NCI-H82 treated with DMSO at 0.1 percent for 48 hours (cell line): ENCODE results near the gene UNKL.
"Not testable (repeated sequence)": the region's sequence is repeated elsewhere in the genome, so short reads cannot be mapped to it uniquely, and the experiment has no call there.

Source experiments
- DNase-seq: peaks from one replicate; lab custom pipeline; 2025; ENCODE audit not compliant: unreplicated experiment; lab: John Stamatoyannopoulos, UW

The UNKL gene

DNA sequence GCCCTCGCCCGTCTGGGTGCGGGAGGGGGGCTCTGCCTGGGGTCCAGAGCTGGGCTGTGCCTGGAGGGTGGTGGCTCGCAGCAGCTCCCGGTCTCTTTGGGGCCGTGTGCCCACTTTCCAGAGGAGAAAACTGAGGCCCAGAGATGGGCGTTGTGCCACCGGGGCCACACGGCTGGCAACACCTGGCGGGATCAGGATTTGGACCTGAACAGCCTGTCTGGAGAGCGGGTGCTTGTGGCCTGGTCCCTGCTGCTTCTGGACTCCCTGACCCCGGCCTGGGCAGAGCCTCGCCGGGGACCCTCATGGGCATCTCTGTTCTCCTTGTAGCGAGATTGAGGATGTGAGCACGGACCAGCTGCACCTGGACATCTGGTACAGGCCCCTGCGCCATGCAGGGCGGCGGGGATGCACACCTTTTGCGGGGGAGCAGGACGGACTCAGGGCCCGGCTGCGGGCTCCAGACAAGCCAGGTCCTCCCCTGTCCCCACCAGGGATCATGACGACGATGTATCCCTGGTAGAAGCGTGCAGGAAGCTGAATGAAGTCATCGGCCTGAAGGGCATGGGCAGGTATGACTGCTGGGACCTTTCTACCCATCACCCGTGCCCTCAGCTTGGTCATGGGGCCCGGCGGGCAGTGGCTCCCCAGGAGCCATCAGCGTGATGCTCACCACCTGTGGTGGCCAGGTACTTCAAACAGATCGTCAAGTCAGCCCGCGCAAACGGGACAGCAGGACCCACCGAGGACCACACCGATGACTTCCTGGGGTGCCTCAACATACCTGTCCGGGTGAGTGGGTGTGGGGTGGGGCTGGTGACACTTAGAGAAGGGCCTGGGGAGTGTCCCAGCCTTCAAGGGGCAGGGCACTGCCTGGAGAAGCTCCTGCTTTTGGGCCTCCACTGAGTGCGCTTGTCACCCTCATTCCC lies 72.7 kb downstream of the UNKL start:
- DNase-seq = no peak

DNA sequence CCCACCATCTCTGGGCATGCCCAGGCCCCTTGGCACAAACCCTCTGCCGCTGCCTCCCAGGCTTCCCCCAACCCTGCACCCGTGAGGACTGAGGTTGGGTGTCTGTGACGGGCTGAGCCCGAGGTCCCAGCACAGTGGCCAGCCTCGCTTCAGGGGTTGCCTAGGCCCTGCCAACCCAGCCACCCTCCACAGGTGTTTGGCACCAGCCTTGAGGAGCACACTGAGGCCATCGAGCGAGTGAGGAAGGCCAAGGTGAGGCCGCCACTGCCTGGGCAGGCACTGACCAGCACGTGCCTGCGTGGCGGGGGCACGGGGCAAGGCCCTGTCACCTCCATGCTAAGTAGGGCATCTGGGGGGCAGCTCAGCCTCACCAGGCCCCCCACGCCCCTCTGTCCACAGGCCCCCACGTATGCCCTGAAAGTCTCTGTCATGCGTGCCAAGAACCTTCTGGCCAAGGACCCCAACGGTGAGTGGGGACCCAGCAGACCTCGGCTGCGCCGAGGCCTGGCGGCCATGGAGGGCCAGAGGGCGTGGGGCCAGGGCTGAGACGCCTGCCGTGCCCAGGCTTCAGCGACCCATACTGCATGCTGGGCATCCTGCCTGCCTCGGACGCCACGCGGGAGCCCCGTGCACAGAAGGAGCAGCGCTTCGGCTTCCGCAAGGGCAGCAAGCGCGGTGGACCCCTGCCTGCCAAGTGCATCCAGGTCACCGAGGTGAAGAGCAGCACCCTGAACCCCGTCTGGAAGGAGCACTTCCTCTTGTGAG lies 73.6 kb downstream of the UNKL start:
- DNase-seq = no peak

GRCh38 chr16:1338855-1339675 lies 75.4 kb downstream of the UNKL start:
- no peak for DNase-seq

DNA sequence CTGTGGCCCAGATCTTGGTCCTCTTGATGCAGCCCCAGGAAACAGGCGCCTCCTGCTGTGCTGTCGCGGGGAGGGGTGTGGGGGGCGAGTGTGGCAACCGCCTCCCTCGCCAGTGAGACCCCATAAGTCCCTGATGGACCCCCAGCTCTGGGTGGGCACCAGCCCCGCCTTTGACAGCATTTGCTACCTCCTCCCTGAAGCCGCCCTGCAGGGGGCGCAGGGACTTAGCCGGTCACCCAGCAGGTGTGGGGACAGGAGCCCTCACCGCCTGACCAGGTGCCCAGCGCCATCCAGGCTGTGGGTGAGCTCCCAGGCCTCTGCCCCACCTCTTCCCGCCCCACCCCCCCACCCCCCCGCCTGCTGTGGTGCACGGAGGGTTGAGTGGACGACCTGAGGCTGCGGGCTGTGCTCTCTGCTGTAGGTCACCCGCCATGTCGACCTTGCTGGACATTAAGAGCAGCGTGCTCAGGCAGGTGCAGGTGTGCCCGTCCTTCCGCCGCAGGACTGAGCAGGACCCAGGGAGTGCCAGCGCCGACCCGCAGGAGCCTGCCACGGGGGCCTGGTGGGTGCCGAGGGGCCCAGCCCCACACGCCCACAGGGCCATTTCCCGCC lies 76.3 kb downstream of the UNKL start:
- no peak for DNase-seq

DNA sequence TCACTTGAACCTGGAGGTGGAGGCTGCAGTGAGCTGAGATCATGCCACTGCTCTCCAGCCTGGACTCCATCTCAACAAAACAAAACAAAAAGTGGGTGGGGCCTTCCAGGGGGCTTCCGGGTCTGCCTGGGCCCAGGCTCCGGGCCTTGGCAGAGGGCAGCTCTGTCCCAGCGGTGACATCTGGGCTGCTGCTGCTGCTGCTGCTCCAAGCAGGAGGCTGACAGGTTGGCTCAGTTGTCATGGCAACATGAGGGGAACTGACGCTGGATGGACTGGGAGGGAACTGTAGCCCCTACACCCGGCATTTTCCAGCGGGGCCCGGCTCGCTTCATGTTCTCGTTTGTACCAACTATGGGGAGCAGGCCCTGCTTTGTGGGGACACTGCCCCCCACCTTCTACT lies 77.0 kb downstream of the UNKL start:
- DNase-seq = no peak

DNA sequence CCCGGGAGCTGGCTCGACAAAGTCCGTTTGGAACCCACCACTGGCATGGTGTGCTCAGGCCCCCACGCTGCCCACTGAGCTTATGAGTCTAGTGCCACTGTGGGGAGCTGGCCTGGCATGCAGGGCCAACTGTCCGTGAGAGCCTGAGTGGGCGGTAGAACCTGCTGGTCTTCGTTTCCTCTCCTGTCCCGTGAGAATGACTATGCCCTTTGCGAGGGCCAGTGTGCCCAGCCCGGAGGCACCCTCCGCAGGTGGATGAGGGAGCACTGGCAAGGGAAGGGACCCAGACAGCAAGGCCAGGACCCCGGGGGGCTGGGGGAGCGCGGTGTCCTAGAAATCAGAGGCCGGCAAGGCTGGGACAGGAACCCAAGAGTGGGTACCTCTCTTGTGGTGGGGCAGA lies 77.9 kb downstream of the UNKL start:
- no peak for DNase-seq

DNA sequence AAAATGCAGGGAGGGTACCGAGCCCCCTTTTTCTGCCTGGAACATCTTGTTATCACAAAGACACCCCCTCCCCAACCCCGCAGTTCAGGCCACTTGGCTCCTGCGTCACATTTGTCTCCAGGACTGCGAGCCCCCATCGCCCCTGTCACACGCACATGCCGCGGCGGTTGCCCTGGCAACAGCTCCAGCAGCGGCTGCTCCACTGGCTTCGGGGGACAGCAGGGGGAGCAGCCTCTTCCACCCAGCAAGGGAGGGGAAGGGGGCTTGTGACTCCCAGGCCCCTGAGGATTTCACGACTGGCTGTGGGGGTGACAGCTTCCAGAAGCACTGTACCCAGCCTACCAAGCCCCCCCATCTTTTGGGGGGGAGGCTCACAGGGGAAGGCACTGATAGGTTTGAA lies 78.5 kb downstream of the UNKL start:
- no peak for DNase-seq

DNA sequence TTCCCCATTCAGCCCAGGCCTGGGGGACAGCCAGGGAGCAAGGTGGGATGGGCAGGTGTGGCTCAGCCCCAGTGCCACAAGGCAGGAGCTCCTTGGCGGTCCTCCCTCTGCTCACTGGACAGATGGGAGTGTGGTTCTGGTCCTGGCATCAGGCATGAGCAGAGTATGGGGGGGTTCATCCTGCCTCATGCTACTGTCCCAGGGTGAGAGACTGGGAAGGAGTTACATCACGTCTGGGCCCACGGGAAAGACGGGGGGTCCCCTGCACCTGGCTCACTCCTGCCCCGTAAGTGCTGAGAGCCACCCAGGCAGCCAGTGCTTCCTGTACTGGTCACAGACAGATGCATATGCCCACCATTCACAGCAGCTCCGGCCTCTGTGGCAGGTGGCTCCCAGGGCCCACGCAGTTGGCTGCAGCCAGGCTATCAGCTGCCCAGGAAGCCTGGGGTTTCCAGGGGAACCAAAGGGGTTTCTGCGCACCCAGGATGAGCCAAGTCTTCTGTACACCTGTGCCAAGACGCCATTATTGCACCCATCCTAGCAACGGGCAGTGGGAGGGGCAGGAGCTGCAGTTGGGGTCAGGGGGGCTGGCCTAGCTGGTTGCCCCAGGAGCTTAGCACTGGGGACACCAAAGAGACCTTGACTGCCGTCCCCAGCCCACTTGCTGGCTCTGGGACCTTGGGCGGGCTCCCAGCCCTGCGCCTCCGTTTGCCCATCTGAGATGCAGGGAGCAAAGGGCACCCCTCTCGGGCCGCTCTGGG lies 79.1 kb downstream of the UNKL start:
- no peak for DNase-seq

DNA sequence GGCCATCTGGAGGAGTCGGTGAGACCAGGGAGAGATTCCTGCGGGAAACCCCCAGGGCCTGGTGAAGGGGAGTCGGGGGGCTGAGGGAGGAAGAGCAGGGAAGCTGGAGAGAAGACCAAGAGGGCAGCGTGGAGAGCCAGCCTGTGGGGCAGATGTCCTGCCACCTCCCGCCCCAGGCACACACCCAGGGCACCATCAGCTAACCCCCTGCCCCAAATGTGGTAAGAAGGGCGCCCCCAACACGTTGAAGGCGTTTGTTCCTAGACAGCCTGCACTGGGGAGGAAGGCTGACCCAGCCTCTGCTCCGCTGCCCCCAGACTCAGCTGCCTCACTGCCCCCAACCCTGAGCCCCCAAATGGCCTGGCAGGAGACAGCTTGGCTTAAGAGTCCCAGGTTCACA lies 79.8 kb downstream of the UNKL start:
- no peak for DNase-seq

DNA sequence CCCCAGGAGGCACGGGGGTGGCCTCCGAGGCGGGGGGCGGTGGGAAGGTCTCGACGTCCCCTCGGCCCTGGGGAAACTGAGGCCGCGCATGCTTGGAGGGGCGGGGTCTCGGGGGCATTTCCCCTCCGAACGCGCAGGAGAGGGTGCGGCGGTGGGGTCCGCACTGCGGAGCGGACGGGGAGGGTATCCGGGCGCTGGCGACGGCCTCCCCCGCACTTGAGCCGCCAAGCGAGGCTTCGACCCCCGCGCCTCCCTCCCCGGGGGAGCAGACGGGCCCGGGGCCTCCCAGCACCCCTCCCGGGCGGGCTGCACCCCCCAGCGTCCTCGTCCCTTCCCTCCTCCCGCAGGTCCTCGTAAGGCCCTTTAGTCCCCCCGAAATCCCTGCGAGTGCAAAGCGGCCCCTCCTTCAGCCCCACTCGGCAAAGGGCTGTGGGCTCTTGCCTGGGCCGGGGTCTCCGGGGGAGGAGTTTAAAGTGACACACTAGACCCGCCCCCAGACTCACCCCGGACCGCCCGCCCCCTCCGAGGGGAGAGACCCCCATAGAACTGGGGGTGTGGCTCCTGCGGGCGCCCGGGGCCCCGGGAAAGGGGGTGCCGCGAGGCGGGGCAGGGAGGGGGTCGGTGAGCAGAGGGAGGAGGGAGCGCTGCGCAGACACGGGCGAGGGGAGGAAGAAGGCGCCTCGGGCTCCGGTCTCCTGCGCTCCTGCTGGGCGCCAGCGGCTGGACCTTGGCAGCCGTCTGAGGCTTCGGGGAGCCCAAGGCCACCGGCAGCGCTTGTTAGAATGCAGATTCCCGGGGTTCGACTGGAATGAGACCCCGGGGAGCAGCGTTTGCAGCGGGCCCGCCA lies 80.4 kb downstream of the UNKL start:
- DNase-seq = no peak

GRCh38 chr16:1333149-1333812 lies 81.2 kb downstream of the UNKL start, which contains the start of gene BAIAP3:
TSS of gene BAIAP3 (plus strand) at chr16:1333645. CDS start at chr16:1338550, 4,905 bp downstream.
- DNase-seq = no peak

GRCh38 chr16:1332618-1333148 lies 81.8 kb downstream of the UNKL start:
- no peak for DNase-seq

DNA sequence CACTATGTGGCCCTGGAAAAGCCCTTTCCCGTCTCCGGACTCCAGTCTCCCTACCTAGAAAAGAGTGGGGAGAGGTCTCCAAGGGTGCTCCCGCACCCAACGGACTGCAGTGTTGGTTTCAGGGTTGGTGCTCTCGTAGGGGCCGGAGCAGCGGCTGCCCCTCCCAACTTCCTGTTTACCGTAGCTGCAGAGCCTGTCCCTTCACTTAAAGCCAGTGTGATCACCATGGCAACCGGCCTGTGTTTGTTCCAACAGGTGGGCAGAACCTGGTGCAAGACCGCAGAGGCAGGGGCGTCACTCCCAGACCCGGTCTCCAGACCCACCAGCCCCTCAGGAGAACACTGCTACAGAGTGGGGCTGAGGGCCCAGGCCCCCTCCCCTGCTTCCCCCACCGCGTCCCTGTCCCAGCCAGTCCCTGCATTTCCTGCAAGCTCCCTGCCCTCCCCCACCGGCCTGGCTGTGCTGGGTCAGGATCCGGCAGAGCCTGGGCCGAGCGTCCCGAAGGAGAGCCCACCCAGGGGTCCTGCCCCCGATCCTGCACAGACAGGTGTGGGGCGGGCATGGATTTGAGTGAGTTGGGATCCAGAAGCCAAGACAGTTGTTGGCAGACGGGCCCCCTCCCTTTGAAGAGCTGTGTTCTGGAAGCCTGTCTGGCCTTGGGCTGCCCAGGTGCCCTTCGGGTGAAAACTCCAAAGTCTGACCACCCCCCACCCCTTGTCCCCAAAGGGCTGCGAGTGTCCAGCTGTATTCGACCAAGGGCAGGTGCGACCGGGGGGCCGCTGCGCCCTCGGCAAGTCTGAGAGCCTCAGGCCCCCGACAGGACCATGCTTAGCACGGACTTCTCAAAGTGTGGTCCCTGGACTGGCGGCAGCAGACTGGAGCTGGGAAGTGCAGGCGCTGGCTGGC lies 82.5 kb downstream of the UNKL start:
- DNase-seq = no peak

DNA sequence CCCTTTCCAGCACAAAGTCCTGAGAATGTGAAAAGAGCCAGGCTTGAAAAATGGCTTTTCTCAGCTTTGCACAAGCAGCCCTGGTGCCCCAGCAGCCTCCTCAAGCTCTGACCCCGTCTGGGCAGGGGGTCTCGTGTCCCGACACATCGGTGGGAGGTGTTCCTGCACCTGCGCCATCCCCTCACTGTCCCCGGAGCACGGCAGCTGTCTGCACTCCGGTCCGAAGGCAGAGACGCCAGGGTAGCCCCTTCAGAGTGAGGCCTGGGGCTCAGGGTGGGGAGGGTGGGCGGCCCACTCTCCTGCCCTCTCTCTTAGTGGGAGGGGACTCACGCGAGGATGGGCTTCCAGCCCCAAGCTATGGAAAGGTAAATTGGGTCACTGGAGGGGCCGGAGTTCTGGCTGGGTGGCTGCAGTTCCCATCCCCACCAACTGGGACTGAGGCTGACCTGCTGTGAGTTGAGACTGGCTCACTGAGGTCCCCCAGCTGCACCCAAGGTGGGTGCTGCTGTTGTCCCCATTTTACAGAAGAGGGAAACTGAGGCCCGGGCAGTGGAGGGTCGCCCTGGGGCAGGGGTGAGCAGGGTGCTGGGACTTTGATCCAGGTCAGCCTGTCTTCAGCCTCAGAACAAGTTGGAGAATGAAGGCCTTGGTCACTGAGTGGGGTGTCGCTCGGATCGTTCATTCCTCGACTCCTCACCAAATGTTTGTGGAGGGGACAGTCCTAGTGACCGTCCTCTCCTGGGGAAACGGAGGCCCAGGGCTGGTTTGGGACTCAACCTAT lies 83.4 kb downstream of the UNKL start:
- DNase-seq = no peak

DNA sequence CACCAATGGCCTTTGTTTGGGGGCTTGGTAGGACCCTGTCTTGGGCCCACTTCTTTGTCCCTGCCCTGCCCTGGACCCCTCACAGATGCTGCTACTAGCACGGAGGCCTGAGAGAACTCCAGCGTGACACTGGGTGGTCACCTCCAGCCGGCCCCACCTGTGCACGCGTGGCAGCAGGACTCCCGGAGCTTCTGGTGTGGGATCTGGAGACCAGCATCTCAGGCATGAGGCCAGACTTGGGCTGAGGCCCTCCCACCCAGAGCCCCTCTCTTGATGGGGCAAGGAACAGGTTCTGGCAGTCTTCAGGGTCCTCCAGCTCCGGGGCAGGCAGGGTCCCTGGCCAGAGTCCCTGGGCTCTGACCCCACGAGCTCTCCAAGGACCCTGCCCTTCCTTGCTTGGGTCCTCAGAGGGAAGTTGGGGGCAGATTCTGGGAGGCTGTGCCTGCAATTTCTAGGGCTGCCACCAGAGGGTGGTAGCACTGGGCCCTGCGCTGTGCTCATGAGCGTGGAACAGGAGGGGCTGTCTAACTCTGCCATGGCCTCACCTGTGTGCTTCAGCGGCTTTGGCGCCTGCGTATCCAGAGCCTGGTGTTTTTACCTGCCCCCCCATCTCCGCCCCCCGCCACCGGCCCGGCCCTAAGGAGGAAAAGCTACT lies 84.1 kb downstream of the UNKL start:
- peak; percentile 11 for DNase-seq

DNA sequence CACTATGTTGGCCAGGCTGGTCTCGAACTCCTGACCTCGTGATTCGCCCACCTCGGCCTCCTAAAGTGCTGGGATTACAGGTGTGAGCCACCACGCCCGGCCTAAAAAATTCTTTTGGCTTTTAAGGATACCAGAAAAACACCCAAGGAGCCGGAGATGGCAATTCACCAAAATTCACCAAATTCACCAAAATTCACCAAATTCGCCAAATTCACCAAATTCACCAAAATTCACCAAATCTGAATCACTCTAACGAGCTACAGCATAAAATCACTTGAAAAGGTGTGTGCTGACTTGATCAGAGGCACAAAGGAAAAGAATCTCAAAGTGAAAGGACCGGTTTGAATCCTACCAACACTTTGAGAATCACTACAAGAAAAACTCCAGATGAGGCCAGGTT lies 85.5 kb downstream of the UNKL start:
- not testable (repeated sequence) for DNase-seq
